Uterus (tissue), 2 donors: ENCODE measurements around the gene ENOSF1.

Experiments used
- CTCF ChIP-seq, 4 experiments: fragments of 200-600 bp in 2 of 4; fragments of 450-650 bp in 2 of 4; sonication (generic) in 2 of 4; IDR thresholded peaks; one replicate each; pipeline ENCODE4 v1.5.1; 2016 to 2019; ENCODE audit warnings: antibody characterized with exemption in 4 of 4, mild to moderate bottlenecking in 2 of 4, moderate library complexity in 1 of 4
- POLR2A ChIP-seq, 2 donors: fragments of 450-650 bp; IDR thresholded peaks; one replicate each; pipeline ENCODE4 v1.6.1; 2016; ENCODE audit warnings: antibody characterized with exemption in 2 of 2, mild to moderate bottlenecking in 1 of 2, moderate library complexity in 1 of 2

GRCh38 chr18:744832-745597 is 32.6 kb upstream of the ENOSF1 start:
- TF ChIP-seq CTCF (IDR thresholded peaks at IDR 0.05) (no peak), POLR2A (IDR thresholded peaks at IDR 0.05) (no peak)
